Rectal smooth muscle tissue (tissue), 1 donor: ENCODE results near the gene GSE1.
A peak's percentile ranks its signal among the peaks of the same experiment; 100 is the strongest.

Source experiments
- H3K27ac ChIP-seq: one replicate; pipeline ENCODE4 v1.7.0; 2013; ENCODE audit warnings: low read depth, low read length, inconsistent platforms
- H3K27me3 ChIP-seq: one replicate; pipeline ENCODE4 v1.7.0; 2013; ENCODE audit warnings: low read length; ENCODE audit not compliant: control insufficient read depth, insufficient read depth
- H3K36me3 ChIP-seq: one replicate; pipeline ENCODE4 v1.7.0; 2013; ENCODE audit warnings: low read length; ENCODE audit not compliant: control insufficient read depth, insufficient read depth
- H3K4me1 ChIP-seq: one replicate; pipeline ENCODE4 v1.7.0; 2013; ENCODE audit warnings: low read length; ENCODE audit not compliant: control insufficient read depth, insufficient read depth
- H3K4me3 ChIP-seq: one replicate; pipeline ENCODE4 v1.7.0; 2013; ENCODE audit warnings: low read length
- H3K9ac ChIP-seq: one replicate; pipeline ENCODE4 v1.7.0; 2013; ENCODE audit warnings: low read length

The GSE1 gene

GRCh38 chr16:85579191-85579590, 33.9 kb upstream of the GSE1 start:
- Histone ChIP-seq H3K36me3 (no peaks in the 10 kb centered on the region), H3K4me3 (no peak overlapping the region), H3K9ac (no peak overlapping the region), H3K27me3 (no peaks in the 10 kb centered on the region), H3K4me1 (peaks cover 42% of the 10 kb centered on the region), H3K27ac (peak overlapping the region; percentile 1)

DNA sequence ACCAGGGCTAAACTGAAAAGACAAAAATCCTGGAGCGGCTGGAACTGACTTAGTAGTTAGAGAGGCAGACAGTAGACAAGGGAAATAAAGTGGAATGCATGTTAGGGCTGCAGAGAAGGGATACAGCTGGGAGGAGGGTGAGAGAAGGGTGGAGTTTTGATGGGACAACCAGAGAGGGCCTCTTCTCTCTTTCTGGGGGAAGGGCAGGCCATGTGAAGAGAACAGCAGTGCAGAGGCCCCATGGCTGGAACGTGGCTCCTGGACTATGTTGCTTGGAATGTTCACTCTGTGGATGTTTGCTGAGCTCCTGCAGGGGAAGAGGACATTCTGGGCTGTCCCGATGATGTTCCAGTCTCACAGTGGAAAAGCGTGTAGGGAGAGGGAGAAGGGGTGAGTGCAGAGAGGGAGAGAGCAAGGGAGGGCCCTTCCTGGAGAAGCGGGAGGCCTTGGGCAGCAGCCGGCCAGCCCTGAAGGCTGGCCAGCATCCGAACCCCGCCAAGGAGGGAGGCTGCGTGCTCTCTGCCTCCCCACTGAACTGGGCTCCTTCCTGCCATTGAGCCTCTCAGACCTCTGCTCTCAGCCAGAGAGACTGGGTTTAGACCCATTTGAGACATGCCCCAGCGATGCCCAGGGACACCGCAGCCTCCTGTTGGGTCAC, 33.1 kb upstream of the GSE1 start:
- no peaks in the 10 kb centered on the region for H3K36me3 ChIP-seq
- peaks cover 35% of the 10 kb centered on the region for H3K4me1 ChIP-seq
- peak overlapping the region; percentile 60 for H3K27ac ChIP-seq
- H3K9ac ChIP-seq: no peak overlapping the region
- no peak overlapping the region for H3K4me3 ChIP-seq
- no peaks in the 10 kb centered on the region for H3K27me3 ChIP-seq

- H3K4me1 ChIP-seq: peaks cover 29% of the 10 kb centered on the region
- no peak overlapping the region for H3K4me3 ChIP-seq
Observed at GRCh38 chr16:85580684-85581083, 32.4 kb upstream of the GSE1 start.

GRCh38 chr16:85582229-85582991, 30.7 kb upstream of the GSE1 start:
- H3K9ac ChIP-seq: no peak overlapping the region
- no peak overlapping the region for H3K4me3 ChIP-seq
- H3K27ac ChIP-seq: no peak overlapping the region
- H3K36me3 ChIP-seq: no peaks in the 10 kb centered on the region
- no peaks in the 10 kb centered on the region for H3K27me3 ChIP-seq
- H3K4me1 ChIP-seq: peaks cover 27% of the 10 kb centered on the region

More at GRCh38 chr16:85580684-85581083, 32.4 kb upstream of the GSE1 start:
- Histone ChIP-seq H3K36me3 (no peaks in the 10 kb centered on the region), H3K27me3 (no peaks in the 10 kb centered on the region), H3K9ac (no peak overlapping the region), H3K27ac (peak overlapping the region; percentile 60)

- Histone ChIP-seq H3K9ac (no peak overlapping the region), H3K27me3 (no peaks in the 10 kb centered on the region), H3K4me3 (no peak overlapping the region), H3K4me1 (peaks cover 27% of the 10 kb centered on the region), H3K36me3 (no peaks in the 10 kb centered on the region), H3K27ac (peak overlapping the region; percentile 50)
Observed at GRCh38 chr16:85583491-85584181, 29.5 kb upstream of the GSE1 start.

DNA sequence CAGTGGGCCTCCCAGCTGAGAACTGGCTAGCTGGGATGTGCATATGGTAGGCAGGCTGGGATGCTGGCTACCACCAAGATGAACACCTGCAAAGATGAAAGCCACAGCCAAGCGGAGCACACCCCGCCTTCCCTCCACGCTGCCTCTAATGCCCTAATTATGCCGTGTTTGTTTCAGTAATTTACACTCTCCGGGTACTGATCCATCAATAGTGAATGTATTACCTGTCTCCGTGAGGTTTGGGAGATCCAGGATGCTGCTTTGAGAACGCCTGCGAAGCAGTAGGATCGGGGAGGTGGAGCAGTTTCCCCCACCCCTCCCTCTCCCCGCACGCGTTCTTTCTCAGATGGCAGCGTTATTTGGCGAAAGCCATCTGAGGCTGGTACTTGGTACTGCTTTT, 28.9 kb upstream of the GSE1 start:
- Histone ChIP-seq H3K27me3 (no peaks in the 10 kb centered on the region), H3K4me1 (peaks cover 29% of the 10 kb centered on the region), H3K36me3 (no peaks in the 10 kb centered on the region), H3K27ac (no peak overlapping the region), H3K9ac (no peak overlapping the region), H3K4me3 (no peak overlapping the region)

DNA sequence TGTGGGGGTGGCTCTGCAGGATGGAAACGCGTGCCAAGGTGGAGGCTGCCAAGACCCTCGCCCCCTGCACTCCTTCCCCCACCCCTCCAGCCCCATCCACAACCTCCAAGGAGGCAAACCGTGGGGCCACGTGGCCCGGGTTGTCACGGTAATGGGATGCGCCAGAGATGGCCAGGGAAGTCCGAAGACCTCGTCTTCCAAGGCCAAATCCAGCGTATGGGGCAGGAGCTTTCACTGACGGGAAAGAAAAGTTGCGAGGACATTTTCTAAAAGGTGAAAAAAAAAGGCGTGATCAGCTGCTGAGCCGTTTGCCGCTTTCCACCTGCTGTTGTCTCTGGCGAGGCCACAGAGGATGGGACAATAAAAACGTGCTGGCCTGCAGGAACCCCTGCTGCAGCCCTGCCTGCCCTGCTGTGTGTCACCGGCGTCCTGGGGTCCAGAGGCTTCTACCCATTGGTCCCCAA, 28.3 kb upstream of the GSE1 start:
- Histone ChIP-seq H3K4me1 (peaks cover 23% of the 10 kb centered on the region), H3K4me3 (no peak overlapping the region), H3K27me3 (no peaks in the 10 kb centered on the region), H3K27ac (no peak overlapping the region), H3K36me3 (no peaks in the 10 kb centered on the region), H3K9ac (no peak overlapping the region)

DNA sequence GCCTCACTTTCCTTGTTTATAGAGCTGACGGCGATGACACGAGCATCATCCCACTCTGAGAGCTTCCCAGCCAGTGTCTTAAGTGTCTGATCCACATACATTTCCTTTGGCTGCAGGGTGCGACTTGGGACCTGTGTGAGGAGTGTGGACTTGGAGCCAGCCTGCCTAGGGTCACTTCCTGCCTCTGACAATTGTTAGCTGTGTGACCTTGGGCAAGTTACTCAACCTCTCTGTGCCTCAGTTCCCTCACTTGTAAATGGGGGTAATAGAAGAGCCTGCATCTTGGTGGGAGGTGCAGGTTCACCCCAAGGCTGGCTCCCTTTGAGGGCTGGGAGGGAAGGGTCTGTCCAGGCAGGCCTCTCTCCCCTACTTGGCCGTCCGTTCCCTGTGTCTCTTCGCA, 27.4 kb upstream of the GSE1 start:
- Histone ChIP-seq H3K27me3 (no peaks in the 10 kb centered on the region), H3K27ac (no peak overlapping the region), H3K4me3 (no peak overlapping the region), H3K9ac (no peak overlapping the region), H3K36me3 (no peaks in the 10 kb centered on the region), H3K4me1 (peaks cover 17% of the 10 kb centered on the region)

DNA sequence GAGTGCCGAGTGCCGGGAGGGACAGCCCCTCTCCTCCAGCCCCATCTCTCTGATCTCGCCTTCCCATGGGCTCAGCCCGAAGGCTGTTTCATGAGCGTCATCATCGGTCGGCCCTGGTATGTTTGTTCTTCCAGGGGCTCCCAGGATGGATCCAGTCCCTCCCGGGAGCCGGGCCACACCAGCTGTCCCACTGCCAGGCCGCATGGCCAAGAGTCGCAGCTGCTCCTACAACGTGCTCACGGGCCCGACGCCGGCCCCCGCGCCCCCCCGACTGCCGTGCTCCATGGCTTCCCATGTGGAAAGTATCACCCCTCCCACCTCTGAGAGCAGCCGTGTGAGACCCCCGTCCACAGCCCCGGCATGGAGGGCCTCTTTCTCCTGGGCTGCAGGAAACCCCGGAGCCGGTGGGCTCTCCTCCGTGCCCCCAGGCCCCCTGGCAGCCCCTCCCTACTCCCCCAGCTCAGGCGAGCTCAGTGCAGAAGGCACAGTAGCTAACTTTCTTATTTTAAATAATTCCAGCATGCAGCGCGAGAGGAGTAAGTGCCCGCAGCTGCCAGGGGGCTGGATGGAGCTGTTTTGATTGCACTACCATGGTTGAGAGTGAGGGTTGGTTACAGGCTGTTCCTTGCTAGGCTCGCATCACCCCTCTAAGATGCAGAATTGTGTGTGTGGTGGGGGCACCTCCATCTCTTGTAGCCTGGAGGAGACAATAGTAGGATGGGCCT, 26.6 kb upstream of the GSE1 start:
- H3K27me3 ChIP-seq: no peaks in the 10 kb centered on the region
- no peak overlapping the region for H3K9ac ChIP-seq
- H3K4me1 ChIP-seq: peaks cover 17% of the 10 kb centered on the region
- H3K4me3 ChIP-seq: no peak overlapping the region
- no peaks in the 10 kb centered on the region for H3K36me3 ChIP-seq
- no peak overlapping the region for H3K27ac ChIP-seq

- Histone ChIP-seq H3K4me1 (peaks cover 8% of the 10 kb centered on the region), H3K9ac (no peak overlapping the region), H3K27me3 (no peaks in the 10 kb centered on the region), H3K36me3 (no peaks in the 10 kb centered on the region), H3K27ac (no peak overlapping the region), H3K4me3 (no peak overlapping the region)
Observed at GRCh38 chr16:85587762-85588556, 25.2 kb upstream of the GSE1 start.

- Histone ChIP-seq H3K36me3 (no peaks in the 10 kb centered on the region), H3K4me1 (peaks cover 2% of the 10 kb centered on the region), H3K27me3 (no peaks in the 10 kb centered on the region), H3K4me3 (no peak overlapping the region), H3K27ac (no peak overlapping the region), H3K9ac (no peak overlapping the region)
Observed at GRCh38 chr16:85588562-85589503, 24.3 kb upstream of the GSE1 start.
